GM21381 (cell line): ENCODE results near the gene ELF2.
"Not testable (repeated sequence)": the region's sequence is repeated elsewhere in the genome, so short reads cannot be mapped to it uniquely, and the experiment has no call there.

ENCODE experiments used
- ATAC-seq: cut with Tn5 transposase; IDR thresholded peaks from one replicate; pipeline ENCODE4 v1.9.1; 2021; ENCODE audit warnings: mild to moderate bottlenecking, moderate library complexity; ENCODE audit not compliant: unreplicated experiment

The ELF2 gene

GRCh38 chr4:139082750-139083606 is 94.0 kb downstream of the ELF2 start:
- peak; percentile 77 for ATAC-seq

DNA sequence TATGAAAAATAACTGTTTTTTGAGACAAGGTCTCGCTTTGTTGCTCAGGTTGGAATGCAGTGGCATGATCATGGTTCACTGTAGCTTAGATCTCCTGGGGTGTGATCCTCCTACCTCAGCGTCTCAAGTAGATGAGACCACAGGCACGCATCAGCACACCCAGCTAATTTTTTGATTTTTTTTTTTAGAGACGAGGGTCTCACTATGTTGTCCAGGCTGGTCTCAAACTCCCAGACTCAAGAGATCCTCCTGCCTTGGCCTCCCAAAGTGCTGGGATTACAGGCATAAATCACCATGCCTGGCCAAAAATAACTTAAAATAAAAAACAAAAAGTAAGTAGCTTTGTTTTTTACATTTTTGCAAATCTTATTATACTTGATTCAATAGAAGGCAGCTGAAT is 98.1 kb downstream of the ELF2 start:
- ATAC-seq = no peak

DNA sequence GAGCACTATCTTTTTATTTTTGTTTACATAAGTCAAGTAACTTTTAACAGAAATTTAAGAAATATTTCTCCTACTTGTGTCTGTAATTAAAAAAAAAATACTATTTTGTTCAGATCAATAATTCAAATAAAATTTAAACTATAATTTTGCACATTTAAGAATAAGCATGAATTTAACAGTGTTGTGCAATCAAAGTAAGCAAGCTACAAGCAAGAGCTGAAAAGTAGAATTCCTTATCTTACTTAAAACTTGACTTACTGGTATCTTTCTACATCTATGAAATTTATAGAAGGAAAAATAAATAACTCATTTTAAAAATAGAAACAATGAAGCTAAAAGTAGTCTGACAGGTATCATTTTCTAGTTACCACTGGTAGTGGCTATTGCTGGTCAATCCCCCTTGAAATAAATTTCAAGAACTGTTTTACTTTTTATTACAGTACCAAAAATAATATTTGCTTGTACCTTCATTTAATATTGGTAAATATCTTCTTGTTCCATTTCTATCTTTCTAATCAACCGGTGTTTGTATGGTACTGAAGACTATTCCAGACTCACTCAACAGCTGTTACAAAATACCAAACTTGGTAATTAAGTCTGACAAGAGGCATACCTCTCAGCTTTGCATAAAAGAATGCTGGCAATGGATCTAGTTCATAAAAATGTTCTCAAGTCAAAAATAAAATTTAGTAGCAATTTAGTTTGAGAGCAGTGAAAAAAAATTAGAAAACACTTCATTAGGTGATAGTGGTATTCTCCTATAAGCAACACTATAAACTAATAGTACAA is 99.3 kb downstream of the ELF2 start:
- no peak for ATAC-seq

GRCh38 chr4:139076016-139076744 is 100.8 kb downstream of the ELF2 start:
- ATAC-seq = no peak

- ATAC-seq = no peak
Observed at GRCh38 chr4:139060591-139060990, 116.4 kb downstream of the ELF2 start.

- ATAC-seq = not testable (repeated sequence)
Observed at GRCh38 chr4:139059026-139059425, 118.0 kb downstream of the ELF2 start.

DNA sequence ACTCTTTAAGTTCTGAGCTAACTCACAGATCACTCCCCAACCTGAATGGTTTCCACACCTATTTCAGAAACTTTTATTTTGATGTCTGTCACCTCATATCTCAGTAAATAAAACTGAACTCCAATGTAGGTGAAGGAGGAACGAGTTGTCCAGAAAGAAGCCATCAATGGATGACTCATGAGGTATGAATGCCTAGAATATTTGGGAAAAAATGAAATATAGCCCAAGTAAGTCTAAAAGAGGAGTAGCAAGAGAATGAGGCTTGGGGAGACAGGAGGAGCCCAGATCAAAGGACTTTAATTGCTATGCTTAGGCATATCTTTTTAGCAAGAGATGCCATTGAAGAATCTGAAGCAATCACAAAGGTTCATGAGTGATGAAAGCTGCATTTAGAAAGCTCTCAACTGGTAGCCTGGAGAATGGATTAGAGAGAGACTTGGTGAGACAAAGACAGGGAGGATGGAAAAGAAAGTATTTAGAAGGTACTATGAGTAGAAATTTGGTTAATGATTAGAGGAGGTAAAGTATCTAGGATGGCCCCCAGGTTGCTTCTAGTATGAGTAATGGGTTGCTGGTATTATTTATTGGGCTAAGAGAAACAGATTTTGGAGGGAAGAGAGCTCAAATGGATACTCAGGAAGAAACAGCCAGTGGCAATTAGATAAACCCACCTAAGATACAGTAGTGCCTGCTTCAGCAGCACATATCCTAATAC is 122.1 kb downstream of the ELF2 start:
- no peak for ATAC-seq

DNA sequence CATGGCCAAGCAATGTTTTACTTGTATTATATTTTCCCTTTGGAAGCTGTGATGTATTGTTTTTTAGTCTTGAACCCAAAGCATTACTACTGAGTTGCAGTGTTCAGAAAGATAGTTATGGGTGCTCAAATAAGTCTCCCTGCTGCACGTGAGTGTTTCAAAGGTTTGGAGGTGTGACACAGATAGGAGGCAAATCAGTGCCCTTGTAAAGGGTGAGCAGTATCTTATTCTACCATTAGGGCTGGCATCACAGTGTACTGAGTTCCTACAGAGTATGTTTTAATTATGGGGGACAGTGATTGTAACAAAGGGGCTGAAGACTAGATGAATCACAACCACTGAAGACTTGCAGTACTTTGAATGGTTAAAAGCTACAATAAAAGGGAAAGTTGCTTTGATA is 123.1 kb downstream of the ELF2 start:
- no peak for ATAC-seq

DNA sequence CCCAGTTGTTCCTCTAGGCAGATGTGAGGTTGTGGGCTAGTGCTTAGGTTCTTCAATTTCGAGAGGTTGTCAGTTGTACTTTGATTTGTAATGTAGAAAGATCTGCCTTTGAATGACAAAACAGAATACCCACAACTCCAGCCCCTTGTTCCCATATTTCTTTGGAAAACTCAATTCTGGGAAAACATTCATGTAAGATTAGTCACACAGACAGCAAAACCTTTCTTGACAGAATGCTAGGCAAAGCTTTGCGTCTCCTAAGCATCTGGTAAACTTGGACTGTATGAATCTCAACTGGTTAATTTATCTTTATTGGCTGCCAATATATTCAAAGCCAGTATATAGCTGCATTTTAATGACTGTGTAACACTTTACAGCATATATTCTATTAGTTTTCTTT is 126.6 kb downstream of the ELF2 start:
- no peak for ATAC-seq

DNA sequence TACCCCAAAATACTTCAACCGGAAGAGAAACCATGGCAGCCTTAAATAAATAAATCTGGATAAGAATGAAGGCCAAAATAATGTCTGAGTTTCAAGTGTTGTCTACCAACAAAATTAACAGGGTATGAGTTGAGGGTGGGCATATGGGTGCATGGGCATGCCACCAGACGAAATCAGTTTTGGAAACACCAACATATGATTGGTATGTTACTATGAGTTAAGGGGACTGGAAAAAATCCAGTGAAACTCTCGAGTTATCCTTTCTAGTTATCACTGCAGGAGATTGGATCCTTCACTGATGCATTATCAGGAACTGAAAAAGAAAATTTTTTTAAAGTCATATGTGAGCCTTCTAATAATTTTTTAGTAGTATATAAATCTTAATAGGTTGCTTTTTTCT is 129.0 kb downstream of the ELF2 start:
- no peak for ATAC-seq

GRCh38 chr4:139044291-139044690 is 132.7 kb downstream of the ELF2 start:
- ATAC-seq = no peak

DNA sequence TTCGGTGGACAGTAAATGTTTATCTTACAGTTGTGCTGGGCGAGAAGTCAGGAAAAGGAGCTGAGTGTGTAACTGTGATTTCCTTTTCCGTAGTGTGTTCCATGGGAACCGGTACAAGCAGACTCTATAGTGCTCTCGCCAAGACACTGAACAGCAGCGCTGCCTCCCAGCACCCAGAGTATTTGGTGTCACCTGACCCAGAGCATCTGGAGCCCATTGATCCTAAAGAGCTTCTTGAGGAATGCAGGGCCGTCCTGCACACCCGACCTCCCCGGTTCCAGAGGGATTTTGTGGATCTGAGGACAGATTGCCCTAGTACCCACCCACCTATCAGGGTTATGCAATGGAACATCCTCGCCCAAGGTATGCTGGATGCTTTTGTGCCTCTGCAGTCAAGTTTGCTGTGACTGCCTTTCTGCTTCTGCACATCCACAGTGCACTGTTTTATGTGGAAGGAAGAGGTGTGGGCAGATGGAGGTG is 134.0 kb downstream of the ELF2 start:
- ATAC-seq = no peak

DNA sequence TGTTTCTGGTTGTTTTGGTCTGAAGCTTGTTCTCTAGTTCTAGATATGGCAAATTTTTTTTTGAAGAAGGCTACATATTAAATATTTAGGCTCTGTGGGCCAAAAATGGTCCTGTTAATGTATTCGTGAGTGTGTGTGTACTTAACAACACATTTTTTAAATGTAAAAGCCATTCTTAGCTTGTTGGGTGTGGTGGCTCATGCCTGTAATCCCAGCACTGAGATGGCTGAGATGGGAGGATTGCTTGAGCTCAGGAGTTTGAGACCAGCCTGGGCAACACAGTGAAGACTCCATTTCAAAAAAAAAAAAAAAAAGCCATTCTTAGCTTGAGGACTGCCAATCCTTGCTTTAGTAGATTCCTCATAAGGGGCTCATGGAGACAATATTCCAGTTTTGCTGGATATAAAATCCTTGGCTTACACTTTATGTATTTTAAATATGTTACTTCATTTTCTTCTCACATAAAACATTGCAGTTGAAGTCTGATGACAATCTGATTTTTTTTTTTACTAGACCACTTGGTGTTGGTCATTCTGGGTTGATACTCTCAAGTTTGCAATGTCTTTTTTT is 138.1 kb downstream of the ELF2 start:
- ATAC-seq = no peak

- no peak for ATAC-seq
Observed at GRCh38 chr4:139036885-139037284, 140.1 kb downstream of the ELF2 start.

GRCh38 chr4:139035650-139036049 is 141.4 kb downstream of the ELF2 start:
- no peak for ATAC-seq

DNA sequence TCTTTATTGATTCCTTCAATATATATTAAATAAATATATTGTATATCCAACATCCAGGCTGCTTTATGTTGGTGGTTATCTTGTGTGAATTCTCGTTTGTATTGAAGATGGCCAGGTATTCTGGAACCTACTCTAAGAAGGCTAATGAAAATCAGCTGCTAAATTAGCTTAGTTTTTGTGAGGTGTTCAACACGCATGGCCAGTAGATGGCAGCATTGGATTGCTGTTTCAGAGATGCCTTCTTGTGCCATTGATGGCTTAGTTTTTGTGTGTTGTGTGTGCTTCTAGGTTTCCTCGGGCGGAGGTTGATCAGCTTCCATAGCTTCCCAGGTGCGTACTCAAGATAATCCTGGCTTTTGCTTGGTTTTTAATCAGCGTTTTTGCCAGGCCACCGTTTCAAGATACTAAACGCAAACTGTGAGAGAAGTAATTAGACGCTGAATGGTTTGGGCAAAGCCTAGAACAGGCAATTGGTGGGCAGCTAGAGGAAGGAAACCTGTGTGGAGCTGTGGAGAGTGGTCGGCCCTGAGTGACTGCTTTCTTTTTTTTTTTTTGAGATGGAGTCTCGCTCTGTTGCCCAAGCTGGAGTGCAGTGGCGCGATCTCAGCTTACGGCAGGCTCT is 146.3 kb downstream of the ELF2 start:
- peak; percentile 76 for ATAC-seq

- ATAC-seq = not testable (repeated sequence)
Observed at GRCh38 chr4:139029866-139030363, 147.1 kb downstream of the ELF2 start.

DNA sequence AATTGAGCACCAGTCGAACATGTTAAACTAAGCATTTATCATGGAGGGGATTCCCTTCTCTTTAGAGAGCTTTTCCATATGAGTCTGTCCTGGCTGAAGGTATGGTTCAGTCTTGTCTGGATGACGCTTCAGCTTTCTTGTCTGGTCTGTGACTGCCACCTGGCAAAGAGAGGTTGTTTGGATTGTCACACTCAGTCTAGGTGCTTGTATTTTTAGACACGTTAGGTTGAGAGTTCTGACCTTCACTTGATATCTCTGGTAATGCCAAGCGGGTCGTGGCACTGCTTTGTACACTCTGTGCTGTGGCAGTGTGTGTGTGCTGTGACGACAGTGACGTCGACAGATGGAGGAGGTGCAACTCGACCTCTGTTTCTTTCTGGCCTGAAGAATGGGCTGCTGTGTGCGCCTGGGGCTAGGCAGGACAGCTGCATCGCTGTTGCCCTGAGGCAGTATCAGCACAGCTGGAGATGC is 148.8 kb downstream of the ELF2 start:
- ATAC-seq = no peak

GRCh38 chr4:139027776-139028175 is 149.2 kb downstream of the ELF2 start:
- no peak for ATAC-seq

DNA sequence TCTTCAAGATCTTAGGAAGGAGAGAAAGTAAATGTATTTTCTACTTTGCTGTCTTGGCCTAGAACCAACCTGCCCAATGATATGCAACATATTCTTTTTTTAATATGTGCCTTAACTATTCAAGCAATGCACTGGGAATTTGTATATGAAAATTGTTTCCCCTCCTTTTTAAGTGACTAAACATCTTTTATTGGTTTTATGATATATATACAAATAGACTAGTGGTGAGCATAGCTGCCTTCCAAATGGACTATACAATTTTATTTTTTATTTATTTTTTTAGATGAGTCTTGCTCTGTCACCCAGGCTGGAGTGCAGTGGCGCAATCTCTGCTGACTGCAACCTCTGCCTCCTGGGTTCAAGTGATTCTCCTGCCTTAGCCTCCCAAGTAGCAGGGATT is 151.2 kb downstream of the ELF2 start:
- no peak for ATAC-seq
